Loucy (cell line): Measurements from ENCODE around the gene SLIT1.

Source experiments
- EZH2phosphoT487 ChIP-seq: fragments of 200-600 bp; IDR thresholded peaks from 2 replicates; pipeline ENCODE4 v1.6.1; 2018; ENCODE audit warnings: antibody characterized with exemption, mild to moderate bottlenecking, moderate library complexity, borderline replicate concordance
- TF ChIP-seq, protein P1 (sequence below): fragments of 200-600 bp; sonication (generic); conservative IDR thresholded peaks from 2 replicates; pipeline ENCODE4 v1.5.1; 2014; ENCODE audit warnings: mild to moderate bottlenecking, antibody characterized with exemption, low read length

DNA sequence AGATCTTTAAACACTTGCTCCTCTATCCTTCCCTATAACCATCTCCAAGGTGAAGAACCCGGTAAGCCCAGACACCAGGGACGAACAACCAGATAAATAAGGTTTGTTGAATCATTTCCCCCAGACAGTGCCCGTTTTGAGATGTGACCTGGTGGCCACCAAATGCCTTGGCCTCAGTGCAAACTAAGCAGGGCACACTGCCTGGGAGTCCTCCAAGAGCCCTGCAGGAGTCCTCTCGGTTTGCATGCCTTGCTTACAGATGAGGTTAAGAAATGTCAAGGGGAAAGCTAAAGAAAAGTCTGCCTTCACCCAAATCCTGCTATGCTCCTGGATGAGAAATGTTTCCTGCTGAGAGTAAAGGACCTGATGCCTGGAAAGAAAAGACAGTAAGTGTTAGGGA is 31.6 kb downstream of the SLIT1 start:
- TF ChIP-seq, protein P1, sequence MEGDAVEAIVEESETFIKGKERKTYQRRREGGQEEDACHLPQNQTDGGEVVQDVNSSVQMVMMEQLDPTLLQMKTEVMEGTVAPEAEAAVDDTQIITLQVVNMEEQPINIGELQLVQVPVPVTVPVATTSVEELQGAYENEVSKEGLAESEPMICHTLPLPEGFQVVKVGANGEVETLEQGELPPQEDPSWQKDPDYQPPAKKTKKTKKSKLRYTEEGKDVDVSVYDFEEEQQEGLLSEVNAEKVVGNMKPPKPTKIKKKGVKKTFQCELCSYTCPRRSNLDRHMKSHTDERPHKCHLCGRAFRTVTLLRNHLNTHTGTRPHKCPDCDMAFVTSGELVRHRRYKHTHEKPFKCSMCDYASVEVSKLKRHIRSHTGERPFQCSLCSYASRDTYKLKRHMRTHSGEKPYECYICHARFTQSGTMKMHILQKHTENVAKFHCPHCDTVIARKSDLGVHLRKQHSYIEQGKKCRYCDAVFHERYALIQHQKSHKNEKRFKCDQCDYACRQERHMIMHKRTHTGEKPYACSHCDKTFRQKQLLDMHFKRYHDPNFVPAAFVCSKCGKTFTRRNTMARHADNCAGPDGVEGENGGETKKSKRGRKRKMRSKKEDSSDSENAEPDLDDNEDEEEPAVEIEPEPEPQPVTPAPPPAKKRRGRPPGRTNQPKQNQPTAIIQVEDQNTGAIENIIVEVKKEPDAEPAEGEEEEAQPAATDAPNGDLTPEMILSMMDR, result no peak
- TF ChIP-seq EZH2phosphoT487, result no peak
